Myocyte (in vitro differentiated cells): ENCODE results near the gene AKR1D1. TPM values are rescaled to one million over a fixed set of nuclear protein-coding genes. Genes with fewer than 3 reads are reported as not detected.
"Not testable (repeated sequence)": the region's sequence is repeated elsewhere in the genome, so short reads cannot be mapped to it uniquely, and the experiment has no call there.

Experiments used
- DNase-seq: peaks from one replicate; pipeline ENCODE4 v3.0.0-alpha.2; 2012; ENCODE audit warnings: low read depth
- total RNA-seq: library from RNA; depleted of rRNA; stranded (reverse); fragments of >200 nt; gene quantifications from 2 replicates; pipeline ENCODE4 v1.2.3, GENCODE V29; 2014

Gene AKR1D1
- total RNA-seq, 1 donor from 2014 or later, result not detected

GRCh38 chr7:138072726-138073125, 3.5 kb upstream of the AKR1D1 start:
- no peak for DNase-seq

GRCh38 chr7:138074121-138074520, 2.1 kb upstream of the AKR1D1 start:
- no peak for DNase-seq

GRCh38 chr7:138074540-138074939, 1.7 kb upstream of the AKR1D1 start:
- DNase-seq, result no peak

- DNase-seq, result no peak
Measured at GRCh38 chr7:138075350-138075749, 909 bp upstream of the AKR1D1 start.

GRCh38 chr7:138075786-138076185, 473 bp upstream of the AKR1D1 start:
- DNase-seq, result not testable (repeated sequence)

- no peak for DNase-seq
Measured at GRCh38 chr7:138077809-138078208, 1.6 kb downstream of the AKR1D1 start.

- no peak for DNase-seq
Measured at GRCh38 chr7:138079137-138079536, 2.9 kb downstream of the AKR1D1 start.

GRCh38 chr7:138081868-138082267, 5.6 kb downstream of the AKR1D1 start:
- DNase-seq, result no peak

- no peak for DNase-seq
Measured at GRCh38 chr7:138083859-138084258, 7.6 kb downstream of the AKR1D1 start.

- DNase-seq, result no peak
Measured at GRCh38 chr7:138086563-138087270, 10.5 kb downstream of the AKR1D1 start.

- DNase-seq, result peak; percentile 14
Measured at GRCh38 chr7:138089080-138089901, 13.0 kb downstream of the AKR1D1 start.

GRCh38 chr7:138091032-138091431, 14.8 kb downstream of the AKR1D1 start:
- DNase-seq, result no peak

- not testable (repeated sequence) for DNase-seq
Measured at GRCh38 chr7:138091840-138092239, 15.6 kb downstream of the AKR1D1 start.

GRCh38 chr7:138092486-138093028, 16.3 kb downstream of the AKR1D1 start:
- no peak for DNase-seq

- no peak for DNase-seq
Measured at GRCh38 chr7:138095972-138096935, 20.0 kb downstream of the AKR1D1 start.

GRCh38 chr7:138097064-138097741, 20.9 kb downstream of the AKR1D1 start:
- peak; percentile 25 for DNase-seq

GRCh38 chr7:138099813-138100212, 23.6 kb downstream of the AKR1D1 start:
- DNase-seq, result no peak

GRCh38 chr7:138105221-138105620, 29.0 kb downstream of the AKR1D1 start:
- DNase-seq, result no peak

GRCh38 chr7:138115047-138115446, 38.8 kb downstream of the AKR1D1 start:
- DNase-seq, result no peak

- peak; percentile 23 for DNase-seq
Measured at GRCh38 chr7:138116141-138116540, 39.9 kb downstream of the AKR1D1 start.
